DLD1 (cell line): ENCODE results near the gene SEZ6L2.

Experiments used
- in situ Hi-C: cut with HindIII; loops from 2 replicates; pipeline ENCODE4 v1.10.0; 2017; ENCODE audit warnings: low sequenced_read_pairs

The SEZ6L2 gene

GRCh38 chr16:29830774-29831173, 68.6 kb downstream of the SEZ6L2 start:
- in situ Hi-C loops, result no loop called here

DNA sequence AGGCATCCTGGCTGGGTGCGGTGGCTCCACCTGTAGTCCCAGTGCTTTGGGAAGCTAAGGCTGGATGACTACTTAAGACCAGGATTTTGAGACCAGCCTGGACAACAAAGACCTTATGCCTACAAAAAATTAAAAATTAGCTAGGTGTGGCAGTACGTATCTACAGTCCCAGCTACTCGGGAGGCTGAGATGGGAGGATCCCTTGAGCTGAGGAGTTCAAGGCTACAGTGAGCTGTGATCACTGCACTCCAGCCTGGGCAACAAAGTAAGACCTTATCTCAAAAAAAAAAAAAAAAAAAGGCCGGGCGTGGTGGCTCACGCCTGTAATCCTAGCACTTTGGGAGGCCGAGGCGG, 73.0 kb downstream of the SEZ6L2 start:
- in situ Hi-C loops, result no loop called here

GRCh38 chr16:29825145-29826044, 74.0 kb downstream of the SEZ6L2 start:
- in situ Hi-C loops, result no loop called here

GRCh38 chr16:29824589-29825144, 74.7 kb downstream of the SEZ6L2 start:
- in situ Hi-C loops, result no loop called here

GRCh38 chr16:29821643-29822115, 77.7 kb downstream of the SEZ6L2 start:
- in situ Hi-C loops, result no loop called here
